Neutrophil (primary cell): ENCODE measurements around the gene CDKAL1.

Experiments
- H3K27ac ChIP-seq: fragments of 200-600 bp; sonication (generic); 2 replicates; pipeline ENCODE4 v1.5.1; 2016; ENCODE audit warnings: mild to moderate bottlenecking, moderate library complexity
- H3K27me3 ChIP-seq: fragments of 200-600 bp; sonication (generic); 2 replicates; pipeline ENCODE4 v1.6.0; 2016; ENCODE audit warnings: mild to moderate bottlenecking
- H3K36me3 ChIP-seq: fragments of 200-600 bp; sonication (generic); 2 replicates; pipeline ENCODE4 v1.5.1; 2017
- H3K4me1 ChIP-seq, 2 experiments: fragments of 200-600 bp in 1 of 2; sonication (generic) in 1 of 2; 1 replicate in 1 of 2; 2 replicates in 1 of 2; pipeline versions ENCODE4 v1.5.1 to v1.6.1; 2013 to 2016; ENCODE audit warnings: low read depth in 1 of 2, low read length in 1 of 2, mild to moderate bottlenecking in 1 of 2, moderate library complexity in 1 of 2; ENCODE audit not compliant: control insufficient read depth in 1 of 2, insufficient read depth in 1 of 2
- H3K4me3 ChIP-seq, 2 experiments: fragments of 200-600 bp in 1 of 2; sonication (generic) in 1 of 2; 1 replicate in 1 of 2; 2 replicates in 1 of 2; pipeline ENCODE4 v1.5.1; 2013 to 2016; ENCODE audit warnings: low read depth in 1 of 2, low read length in 1 of 2, mild to moderate bottlenecking in 1 of 2, moderate library complexity in 1 of 2
- H3K9me3 ChIP-seq: fragments of 200-600 bp; sonication (generic); 2 replicates; pipeline ENCODE4 v1.5.1; 2016
- CTCF ChIP-seq: fragments of 200-600 bp; sonication (generic); IDR thresholded peaks from 2 replicates; pipeline ENCODE4 v1.5.1; 2016; ENCODE audit warnings: antibody characterized with exemption

Gene CDKAL1

DNA sequence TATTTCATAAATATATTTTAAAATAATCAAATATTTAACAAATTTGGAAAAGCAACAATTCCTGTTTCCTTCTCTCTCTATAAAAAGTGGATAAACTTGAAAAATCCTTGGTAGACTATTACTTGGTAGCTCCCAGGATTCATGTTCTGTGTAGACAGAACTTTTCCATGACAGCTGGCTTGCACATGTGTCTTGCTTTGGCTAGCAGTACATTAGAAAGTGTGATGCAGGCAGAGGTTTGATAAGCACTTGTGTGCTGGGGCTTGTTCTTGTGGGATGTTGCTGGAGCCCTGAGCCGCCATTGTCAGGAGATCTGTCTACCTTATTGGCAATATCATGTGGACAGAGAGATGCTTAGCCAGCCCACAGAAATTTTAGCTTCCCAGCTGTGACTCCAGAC is 327.2 kb downstream of the CDKAL1 start:
- H3K27ac ChIP-seq = no peak overlapping the region
- H3K4me3 ChIP-seq = no peak overlapping the region
- H3K9me3 ChIP-seq = no peaks in the 10 kb centered on the region
- no peaks in the 10 kb centered on the region for H3K27me3 ChIP-seq
- no peak for TF ChIP-seq CTCF
- H3K36me3 ChIP-seq = no peaks in the 10 kb centered on the region
- H3K4me1 ChIP-seq = no peaks in the 10 kb centered on the region

DNA sequence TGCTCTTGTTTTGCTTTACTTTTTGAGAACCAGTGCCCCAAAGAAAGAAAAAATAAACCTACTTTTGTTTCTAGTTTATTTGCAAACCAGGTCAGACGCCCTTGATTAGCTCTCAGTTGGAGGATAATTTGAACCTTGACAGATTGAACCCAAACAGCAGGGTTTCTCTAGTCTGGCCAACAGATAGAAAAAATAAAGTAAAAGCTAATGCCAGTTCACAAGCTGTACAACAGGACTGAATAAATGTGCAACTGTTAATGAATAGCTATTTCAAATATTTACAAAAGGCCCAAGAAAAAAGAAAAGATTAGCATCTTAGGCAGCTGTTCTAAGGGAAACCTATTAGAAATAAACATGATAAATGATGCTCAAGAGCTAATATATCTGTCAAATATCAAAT is 331.8 kb downstream of the CDKAL1 start:
- Histone ChIP-seq H3K36me3 (no peaks in the 10 kb centered on the region), H3K4me1 (no peaks in the 10 kb centered on the region), H3K9me3 (no peaks in the 10 kb centered on the region), H3K27me3 (no peaks in the 10 kb centered on the region), H3K27ac (no peak overlapping the region), H3K4me3 (no peak overlapping the region)
- TF ChIP-seq CTCF = no peak

DNA sequence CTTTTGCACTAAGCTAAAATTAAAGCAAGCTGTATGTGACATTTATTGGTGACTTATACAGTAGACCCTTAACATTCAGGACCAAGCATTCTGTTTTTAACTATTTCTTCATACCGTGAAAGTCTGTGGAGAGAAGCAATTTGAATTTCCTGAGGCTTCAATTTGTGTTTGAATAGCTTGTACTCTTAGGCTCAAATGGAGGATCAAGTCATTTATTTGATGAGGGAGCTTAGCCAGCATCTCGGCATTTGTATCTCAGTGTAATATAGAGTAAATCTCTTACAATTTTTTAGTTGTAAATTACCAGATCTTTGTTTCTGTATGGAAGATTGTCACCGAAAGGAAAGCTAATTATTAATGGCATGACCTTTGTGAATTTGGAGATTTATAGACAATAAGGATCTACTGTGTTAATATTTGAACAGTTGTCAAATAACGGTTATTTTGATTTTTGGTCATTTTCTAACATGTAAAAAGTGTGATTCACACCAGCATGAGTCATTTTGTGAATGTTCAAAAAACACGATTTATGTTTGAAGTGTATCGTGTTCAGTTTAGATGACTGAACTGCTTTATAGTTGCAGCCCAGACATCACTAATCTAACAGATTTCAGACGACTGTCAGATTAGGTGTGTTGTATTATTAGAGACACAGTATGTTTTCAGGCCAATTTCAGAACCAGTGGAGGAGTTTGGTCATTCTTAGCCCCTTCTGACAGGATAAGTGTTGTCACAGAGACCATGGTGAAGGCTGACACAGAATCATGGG is 332.9 kb downstream of the CDKAL1 start:
- Histone ChIP-seq H3K4me1 (no peaks in the 10 kb centered on the region), H3K9me3 (no peaks in the 10 kb centered on the region), H3K27ac (no peak overlapping the region), H3K27me3 (no peaks in the 10 kb centered on the region), H3K36me3 (no peaks in the 10 kb centered on the region), H3K4me3 (no peak overlapping the region)
- no peak for TF ChIP-seq CTCF

DNA sequence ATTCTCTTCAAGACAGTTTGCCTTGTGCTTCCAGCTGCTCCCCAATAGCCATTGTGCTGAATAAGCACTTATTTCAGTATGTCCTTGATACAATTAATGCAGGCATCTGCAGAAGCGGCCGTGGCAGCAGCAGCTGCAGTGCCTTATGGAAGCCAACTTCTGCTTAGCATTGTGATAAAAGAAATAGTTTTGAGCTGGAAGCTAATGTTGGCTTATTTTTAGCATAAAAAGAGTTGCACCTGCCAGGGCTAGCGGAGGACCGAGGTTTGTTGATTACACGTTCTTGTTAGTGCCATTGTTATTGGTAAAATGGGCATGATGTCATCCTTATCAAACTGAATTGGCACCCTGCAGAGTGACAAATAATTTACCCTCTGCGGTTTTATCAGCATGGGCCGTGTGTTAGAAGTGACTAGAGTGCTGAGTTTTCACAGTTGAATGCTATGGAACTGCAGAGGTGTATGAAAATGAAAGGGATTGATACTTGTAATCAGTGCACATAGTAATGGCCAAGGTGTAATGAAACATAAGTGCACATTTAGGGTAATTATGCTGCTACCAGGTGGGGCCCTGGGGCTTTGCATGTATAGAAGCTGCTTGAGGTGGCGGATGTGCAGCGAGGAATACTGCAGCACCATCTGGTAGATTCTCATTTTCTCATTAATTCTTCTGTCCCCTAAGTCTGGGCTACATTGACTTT is 334.3 kb downstream of the CDKAL1 start:
- no peaks in the 10 kb centered on the region for H3K36me3 ChIP-seq
- H3K27ac ChIP-seq = no peak overlapping the region
- TF ChIP-seq CTCF = no peak
- no peak overlapping the region for H3K4me3 ChIP-seq
- H3K27me3 ChIP-seq = no peaks in the 10 kb centered on the region
- no peaks in the 10 kb centered on the region for H3K4me1 ChIP-seq
- H3K9me3 ChIP-seq = no peaks in the 10 kb centered on the region

GRCh38 chr6:20870021-20870420 is 335.8 kb downstream of the CDKAL1 start:
- H3K4me3 ChIP-seq = no peak overlapping the region
- no peaks in the 10 kb centered on the region for H3K36me3 ChIP-seq
- no peak for TF ChIP-seq CTCF
- H3K27ac ChIP-seq = no peak overlapping the region
- H3K27me3 ChIP-seq = no peaks in the 10 kb centered on the region
- no peaks in the 10 kb centered on the region for H3K9me3 ChIP-seq
- H3K4me1 ChIP-seq = no peaks in the 10 kb centered on the region
